ENCODE results near the gene SHB. TPM values are rescaled to one million over a fixed set of nuclear protein-coding genes. Genes with fewer than 3 reads are reported as not detected.

The SHB gene
- total and polyA plus RNA-seq, 2 donors from 2014 or later, result 16.4 to 39.8 TPM

DNA sequence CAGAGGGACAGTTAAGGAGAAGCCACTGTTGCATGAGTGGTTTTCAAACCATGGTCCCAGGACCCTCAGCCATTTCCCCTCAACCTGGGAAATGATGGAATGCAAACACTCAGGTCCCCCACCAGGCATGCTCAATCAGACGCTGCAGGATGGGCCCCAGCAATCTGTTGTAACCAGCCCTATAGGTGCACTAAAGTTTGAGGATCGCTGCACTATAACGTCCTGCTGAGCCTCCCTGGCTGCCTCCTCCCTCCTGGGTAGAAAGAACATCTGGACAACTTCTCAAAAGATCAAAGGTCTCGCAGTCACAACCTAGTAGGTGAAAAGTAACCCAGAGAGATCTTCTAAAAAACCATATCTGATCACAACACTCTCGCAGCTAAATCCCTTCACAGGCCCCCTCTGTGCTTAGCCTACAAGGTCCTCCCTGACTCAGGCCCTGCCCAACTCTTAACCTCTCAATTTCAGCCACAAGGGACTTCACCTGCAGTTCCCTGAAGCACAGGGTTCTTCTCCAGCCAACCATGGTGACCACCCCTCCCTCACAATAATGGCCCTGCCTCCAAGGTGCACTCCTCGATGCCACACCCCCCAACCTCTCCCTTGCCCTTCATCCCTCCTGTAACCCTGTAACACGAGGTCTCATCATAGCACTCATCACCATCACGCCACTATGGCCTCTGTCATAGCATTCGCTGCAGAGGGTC lies 3.5 kb downstream of the SHB start:
- no peak overlapping the region for H3K27ac ChIP-seq (ENCODE audit: low read depth in 2 of 2, low read length in 2 of 2)
- H3K9ac ChIP-seq (ENCODE audit: low read length in 3 of 3), result peak overlapping the region in 1 of 3 donors; percentile 91
- no peak for DNase-seq

DNA sequence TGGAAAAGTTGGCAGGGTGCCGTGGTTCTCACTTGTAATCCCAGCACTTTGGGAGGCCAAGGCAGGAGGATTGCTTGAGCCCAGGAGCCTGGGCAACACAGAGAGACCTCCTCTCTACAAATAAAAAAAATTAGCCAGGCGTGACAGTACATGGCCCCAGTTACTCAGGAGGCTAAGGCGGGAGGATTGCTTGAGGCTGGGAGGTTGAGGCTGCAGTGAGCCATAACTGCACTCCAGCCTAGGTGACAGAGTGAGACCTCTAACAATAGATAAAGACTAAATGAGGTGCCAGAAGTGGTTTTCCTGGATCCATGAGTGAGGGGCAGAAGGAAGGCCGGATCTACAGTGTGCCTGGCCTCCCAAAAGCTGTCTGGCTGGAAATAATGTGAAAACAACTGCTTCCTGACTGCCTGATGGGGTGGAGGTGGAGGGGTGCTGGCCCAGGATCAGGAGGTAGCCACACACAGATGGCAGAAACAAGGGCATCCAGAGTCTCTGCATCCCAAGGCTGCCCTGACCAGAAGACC lies 4.1 kb downstream of the SHB start:
- no peak for DNase-seq
- H3K27me3 ChIP-seq (ENCODE audit: control insufficient read depth, insufficient read depth, low read length), result no peaks in the 10 kb centered on the region
- intact Hi-C loops (cut with DNase I), result no loop called here
- TF ChIP-seq, protein P1, sequence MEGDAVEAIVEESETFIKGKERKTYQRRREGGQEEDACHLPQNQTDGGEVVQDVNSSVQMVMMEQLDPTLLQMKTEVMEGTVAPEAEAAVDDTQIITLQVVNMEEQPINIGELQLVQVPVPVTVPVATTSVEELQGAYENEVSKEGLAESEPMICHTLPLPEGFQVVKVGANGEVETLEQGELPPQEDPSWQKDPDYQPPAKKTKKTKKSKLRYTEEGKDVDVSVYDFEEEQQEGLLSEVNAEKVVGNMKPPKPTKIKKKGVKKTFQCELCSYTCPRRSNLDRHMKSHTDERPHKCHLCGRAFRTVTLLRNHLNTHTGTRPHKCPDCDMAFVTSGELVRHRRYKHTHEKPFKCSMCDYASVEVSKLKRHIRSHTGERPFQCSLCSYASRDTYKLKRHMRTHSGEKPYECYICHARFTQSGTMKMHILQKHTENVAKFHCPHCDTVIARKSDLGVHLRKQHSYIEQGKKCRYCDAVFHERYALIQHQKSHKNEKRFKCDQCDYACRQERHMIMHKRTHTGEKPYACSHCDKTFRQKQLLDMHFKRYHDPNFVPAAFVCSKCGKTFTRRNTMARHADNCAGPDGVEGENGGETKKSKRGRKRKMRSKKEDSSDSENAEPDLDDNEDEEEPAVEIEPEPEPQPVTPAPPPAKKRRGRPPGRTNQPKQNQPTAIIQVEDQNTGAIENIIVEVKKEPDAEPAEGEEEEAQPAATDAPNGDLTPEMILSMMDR (IDR thresholded peaks at IDR 0.05; ENCODE audit: borderline replicate concordance, extremely low read depth, insufficient read depth), result no peak
- peak overlapping the region in 1 of 3 donors; percentile 57 for H3K9ac ChIP-seq (ENCODE audit: low read length in 3 of 3)
- no peaks in the 10 kb centered on the region for H3K9me3 ChIP-seq (ENCODE audit: control insufficient read depth in 2 of 3, insufficient read depth in 1 of 3, low read length in 3 of 3)
- no peak for FAIRE-seq
- peaks cover 0 to 2% (median 0%) of the 10 kb centered on the region in 3 donors for H3K36me3 ChIP-seq (ENCODE audit: control insufficient read depth in 2 of 3, insufficient read depth in 3 of 3, low read length in 3 of 3)
- peak overlapping the region in 2 of 3 donors; percentile 30 to 89 for H3K4me3 ChIP-seq (ENCODE audit: low read length in 3 of 3)
- peaks cover 3 to 34% (median 17%) of the 10 kb centered on the region in 3 donors for H3K4me1 ChIP-seq (ENCODE audit: control insufficient read depth in 2 of 3, insufficient read depth in 2 of 3, low read depth in 1 of 3, low read length in 3 of 3)
- H3K27ac ChIP-seq (ENCODE audit: low read depth in 2 of 2, low read length in 2 of 2), result peak overlapping the region in 1 of 2 donors; percentile 21

More for the DNA sequence above, 3.5 kb downstream of the SHB start:
- peaks cover 3 to 33% (median 16%) of the 10 kb centered on the region in 3 donors for H3K4me1 ChIP-seq (ENCODE audit: control insufficient read depth in 2 of 3, insufficient read depth in 2 of 3, low read depth in 1 of 3, low read length in 3 of 3)
- TF ChIP-seq, protein P1 (IDR thresholded peaks at IDR 0.05; ENCODE audit: borderline replicate concordance, extremely low read depth, insufficient read depth), result no peak
- H3K36me3 ChIP-seq (ENCODE audit: control insufficient read depth in 2 of 3, insufficient read depth in 3 of 3, low read length in 3 of 3), result peaks cover 0 to 2% (median 0%) of the 10 kb centered on the region in 3 donors
- peak overlapping the region; percentile 8 to 89 (median 89) for H3K4me3 ChIP-seq (ENCODE audit: low read length in 3 of 3)
- no peaks in the 10 kb centered on the region for H3K9me3 ChIP-seq (ENCODE audit: control insufficient read depth in 2 of 3, insufficient read depth in 1 of 3, low read length in 3 of 3)
- no peaks in the 10 kb centered on the region for H3K27me3 ChIP-seq (ENCODE audit: control insufficient read depth, insufficient read depth, low read length)
- intact Hi-C loops (cut with DNase I), result no loop called here
- no peak for FAIRE-seq

GRCh38 chr9:38063363-38063707 lies 5.7 kb downstream of the SHB start:
- peaks cover 3 to 44% (median 25%) of the 10 kb centered on the region in 3 donors for H3K4me1 ChIP-seq (ENCODE audit: control insufficient read depth in 2 of 3, insufficient read depth in 2 of 3, low read depth in 1 of 3, low read length in 3 of 3)
- FAIRE-seq, result no peak
- H3K9ac ChIP-seq (ENCODE audit: low read length in 3 of 3), result no peak overlapping the region
- TF ChIP-seq, protein P1 (IDR thresholded peaks at IDR 0.05; ENCODE audit: borderline replicate concordance, extremely low read depth, insufficient read depth), result no peak
- H3K27me3 ChIP-seq (ENCODE audit: control insufficient read depth, insufficient read depth, low read length), result no peaks in the 10 kb centered on the region
- intact Hi-C loops (cut with DNase I), result no loop called here
- H3K27ac ChIP-seq (ENCODE audit: low read depth in 2 of 2, low read length in 2 of 2), result no peak overlapping the region
- H3K36me3 ChIP-seq (ENCODE audit: control insufficient read depth in 2 of 3, insufficient read depth in 3 of 3, low read length in 3 of 3), result peaks cover 0 to 2% (median 0%) of the 10 kb centered on the region in 3 donors
- H3K4me3 ChIP-seq (ENCODE audit: low read length in 3 of 3), result no peak overlapping the region
- no peak for DNase-seq
- H3K9me3 ChIP-seq (ENCODE audit: control insufficient read depth in 2 of 3, insufficient read depth in 1 of 3, low read length in 3 of 3), result no peaks in the 10 kb centered on the region
